ENCODE data around the gene CDK15. TPM values are rescaled to one million over a fixed set of nuclear protein-coding genes. Genes with fewer than 3 reads are reported as not detected.
"Not testable (repeated sequence)": the region's sequence is repeated elsewhere in the genome, so short reads cannot be mapped to it uniquely, and the experiment has no call there.

The CDK15 gene
- total RNA-seq, result 1.6 and 5.8 TPM in 2 replicates

- no peak for DNase-seq (ENCODE audit: extremely low read depth, low read depth, low spot score)
Measured at GRCh38 chr2:201806442-201807170, at the start of gene CDK15. Gene CDK15 (plus strand): TSS chr2:201806537. CDS start chr2:201806665, 128 bp downstream.

- DNase-seq (ENCODE audit: extremely low read depth, low read depth, low spot score), result no peak
Measured at GRCh38 chr2:201758234-201758633, 48.1 kb upstream of the CDK15 start.

- DNase-seq (ENCODE audit: extremely low read depth, low read depth, low spot score), result no peak
Measured at GRCh38 chr2:201758873-201759272, 47.5 kb upstream of the CDK15 start.

- no peak for DNase-seq (ENCODE audit: extremely low read depth, low read depth, low spot score)
Measured at GRCh38 chr2:201759567-201759966, 46.8 kb upstream of the CDK15 start.

- DNase-seq (ENCODE audit: extremely low read depth, low read depth, low spot score), result no peak
Measured at GRCh38 chr2:201761101-201761500, 45.2 kb upstream of the CDK15 start.

GRCh38 chr2:201764469-201764868 lies 41.9 kb upstream of the CDK15 start:
- not testable (repeated sequence) for DNase-seq (ENCODE audit: extremely low read depth, low read depth, low spot score)

GRCh38 chr2:201765799-201766198 lies 40.5 kb upstream of the CDK15 start:
- no peak for DNase-seq (ENCODE audit: extremely low read depth, low read depth, low spot score)

- no peak for DNase-seq (ENCODE audit: extremely low read depth, low read depth, low spot score)
Measured at GRCh38 chr2:201768918-201769317, 37.4 kb upstream of the CDK15 start.

GRCh38 chr2:201769666-201770373 lies 36.5 kb upstream of the CDK15 start:
- peak; percentile 34 for DNase-seq (ENCODE audit: extremely low read depth, low read depth, low spot score)

- DNase-seq (ENCODE audit: extremely low read depth, low read depth, low spot score), result no peak
Measured at GRCh38 chr2:201773990-201774389, 32.3 kb upstream of the CDK15 start.

GRCh38 chr2:201774546-201774945 lies 31.8 kb upstream of the CDK15 start:
- DNase-seq (ENCODE audit: extremely low read depth, low read depth, low spot score), result no peak

GRCh38 chr2:201775326-201775725 lies 31.0 kb upstream of the CDK15 start:
- DNase-seq (ENCODE audit: extremely low read depth, low read depth, low spot score), result no peak

GRCh38 chr2:201777043-201777442 lies 29.3 kb upstream of the CDK15 start:
- no peak for DNase-seq (ENCODE audit: extremely low read depth, low read depth, low spot score)

- DNase-seq (ENCODE audit: extremely low read depth, low read depth, low spot score), result no peak
Measured at GRCh38 chr2:201777869-201778268, 28.5 kb upstream of the CDK15 start.

GRCh38 chr2:201779901-201780673 lies 26.2 kb upstream of the CDK15 start:
- DNase-seq (ENCODE audit: extremely low read depth, low read depth, low spot score), result no peak

- peak; percentile 89 for DNase-seq (ENCODE audit: extremely low read depth, low read depth, low spot score)
Measured at GRCh38 chr2:201780674-201781493, 25.5 kb upstream of the CDK15 start, which contains the start of gene ALS2. Gene ALS2 (minus strand): TSS chr2:201780933. CDS start chr2:201768885, 12,048 bp downstream.

GRCh38 chr2:201781557-201782051 lies 24.7 kb upstream of the CDK15 start:
- DNase-seq (ENCODE audit: extremely low read depth, low read depth, low spot score), result no peak

GRCh38 chr2:201784563-201784962 lies 21.8 kb upstream of the CDK15 start:
- DNase-seq (ENCODE audit: extremely low read depth, low read depth, low spot score), result no peak

GRCh38 chr2:201785135-201785534 lies 21.2 kb upstream of the CDK15 start:
- DNase-seq (ENCODE audit: extremely low read depth, low read depth, low spot score), result no peak

- no peak for DNase-seq (ENCODE audit: extremely low read depth, low read depth, low spot score)
Measured at GRCh38 chr2:201786471-201786870, 19.9 kb upstream of the CDK15 start.
